Osteoblast (primary cell): Measurements from ENCODE around the gene RXYLT1. TPM values are rescaled to one million over a fixed set of nuclear protein-coding genes. Genes with fewer than 3 reads are reported as not detected.

ENCODE experiments used
- DNase-seq: peaks from one replicate; pipeline ENCODE4 v3.0.0; 2011; ENCODE audit warnings: low spot score, mixed read lengths; ENCODE audit not compliant: insufficient read length; ENCODE audit errors: missing footprints
- H2AFZ ChIP-seq: 2 replicates; pipeline ENCODE4 v1.6.0; 2011; ENCODE audit warnings: mild to moderate bottlenecking, low read length
- H3K27ac ChIP-seq: 2 replicates; pipeline ENCODE4 v1.5.1; 2011; ENCODE audit warnings: mild to moderate bottlenecking, low read depth, low read length, moderate library complexity
- H3K27me3 ChIP-seq: 2 replicates; pipeline ENCODE4 v1.6.0; 2012; ENCODE audit warnings: mild to moderate bottlenecking, control low read depth, inconsistent platforms, low read length, moderate library complexity; ENCODE audit not compliant: insufficient read depth
- H3K36me3 ChIP-seq: 2 replicates; pipeline ENCODE4 v1.5.1; 2011; ENCODE audit warnings: mild to moderate bottlenecking, low read length, control low read depth, moderate library complexity; ENCODE audit not compliant: insufficient read depth
- H3K4me1 ChIP-seq: 2 replicates; pipeline ENCODE4 v1.5.1; 2011; ENCODE audit warnings: mild to moderate bottlenecking, low read length, control low read depth, moderate library complexity; ENCODE audit not compliant: insufficient read depth
- H3K4me2 ChIP-seq: 2 replicates; pipeline ENCODE4 v1.6.0; 2011; ENCODE audit warnings: mild to moderate bottlenecking, low read length; ENCODE audit not compliant: insufficient read depth
- H3K4me3 ChIP-seq: fragments of 200-600 bp; sonication (generic); 3 replicates; pipeline ENCODE4 v1.5.1; 2012; ENCODE audit warnings: mild to moderate bottlenecking, low read length, inconsistent platforms; ENCODE audit not compliant: insufficient read depth
- H3K79me2 ChIP-seq: 2 replicates; pipeline ENCODE4 v1.6.0; 2012; ENCODE audit warnings: mild to moderate bottlenecking, low read length, control low read depth, inconsistent platforms; ENCODE audit not compliant: insufficient read depth
- H3K9me3 ChIP-seq: 2 replicates; pipeline ENCODE4 v1.5.1; 2011; ENCODE audit warnings: low read depth, low read length, control low read depth
- H4K20me1 ChIP-seq: 2 replicates; pipeline ENCODE4 v1.6.0; 2012; ENCODE audit warnings: mild to moderate bottlenecking, low read length, control low read depth; ENCODE audit not compliant: insufficient read depth
- total RNA-seq: library from RNA; depleted of rRNA; stranded (reverse); fragments of >200 nt; gene quantifications from 2 replicates; pipeline ENCODE4 v1.2.3, GENCODE V29; 2012
- TF ChIP-seq, protein P1 (sequence below): IDR thresholded peaks from 2 replicates; pipeline ENCODE4 v1.5.1; 2011; ENCODE audit warnings: mild to moderate bottlenecking, low read depth, low read length, moderate library complexity; ENCODE audit errors: extremely low read depth

RXYLT1 gene
- total RNA-seq, 1 donor, result 14.5 TPM

DNA sequence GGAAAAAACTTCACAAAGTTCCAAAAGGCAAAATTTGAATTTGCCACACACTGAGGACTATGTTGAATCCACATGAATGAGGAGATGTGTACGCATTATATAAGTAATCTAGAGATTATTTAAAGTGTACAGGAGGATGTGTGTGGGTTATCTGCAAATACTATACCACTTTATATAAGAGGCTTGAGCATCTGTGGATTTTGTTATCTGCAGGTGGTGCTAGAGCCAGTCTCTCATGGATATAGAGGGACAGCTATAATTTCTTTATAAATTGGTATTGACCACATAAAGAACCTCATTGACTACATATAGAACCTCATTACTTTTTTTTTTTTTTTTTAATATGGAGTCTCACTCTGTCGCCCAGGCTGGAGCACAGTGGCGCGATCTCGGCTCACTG is 32.2 kb upstream of the RXYLT1 start:
- Histone ChIP-seq H3K4me3 (no peak overlapping the region), H3K79me2 (no peaks in the 10 kb centered on the region), H3K9me3 (no peaks in the 10 kb centered on the region), H3K36me3 (no peaks in the 10 kb centered on the region), H4K20me1 (no peaks in the 10 kb centered on the region), H3K4me1 (peaks cover 9% of the 10 kb centered on the region), H3K4me2 (no peak overlapping the region), H3K27ac (no peak overlapping the region), H3K27me3 (no peaks in the 10 kb centered on the region), H2AFZ (no peak overlapping the region)
- DNase-seq, result no peak
- TF ChIP-seq, protein P1, sequence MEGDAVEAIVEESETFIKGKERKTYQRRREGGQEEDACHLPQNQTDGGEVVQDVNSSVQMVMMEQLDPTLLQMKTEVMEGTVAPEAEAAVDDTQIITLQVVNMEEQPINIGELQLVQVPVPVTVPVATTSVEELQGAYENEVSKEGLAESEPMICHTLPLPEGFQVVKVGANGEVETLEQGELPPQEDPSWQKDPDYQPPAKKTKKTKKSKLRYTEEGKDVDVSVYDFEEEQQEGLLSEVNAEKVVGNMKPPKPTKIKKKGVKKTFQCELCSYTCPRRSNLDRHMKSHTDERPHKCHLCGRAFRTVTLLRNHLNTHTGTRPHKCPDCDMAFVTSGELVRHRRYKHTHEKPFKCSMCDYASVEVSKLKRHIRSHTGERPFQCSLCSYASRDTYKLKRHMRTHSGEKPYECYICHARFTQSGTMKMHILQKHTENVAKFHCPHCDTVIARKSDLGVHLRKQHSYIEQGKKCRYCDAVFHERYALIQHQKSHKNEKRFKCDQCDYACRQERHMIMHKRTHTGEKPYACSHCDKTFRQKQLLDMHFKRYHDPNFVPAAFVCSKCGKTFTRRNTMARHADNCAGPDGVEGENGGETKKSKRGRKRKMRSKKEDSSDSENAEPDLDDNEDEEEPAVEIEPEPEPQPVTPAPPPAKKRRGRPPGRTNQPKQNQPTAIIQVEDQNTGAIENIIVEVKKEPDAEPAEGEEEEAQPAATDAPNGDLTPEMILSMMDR, result no peak

DNA sequence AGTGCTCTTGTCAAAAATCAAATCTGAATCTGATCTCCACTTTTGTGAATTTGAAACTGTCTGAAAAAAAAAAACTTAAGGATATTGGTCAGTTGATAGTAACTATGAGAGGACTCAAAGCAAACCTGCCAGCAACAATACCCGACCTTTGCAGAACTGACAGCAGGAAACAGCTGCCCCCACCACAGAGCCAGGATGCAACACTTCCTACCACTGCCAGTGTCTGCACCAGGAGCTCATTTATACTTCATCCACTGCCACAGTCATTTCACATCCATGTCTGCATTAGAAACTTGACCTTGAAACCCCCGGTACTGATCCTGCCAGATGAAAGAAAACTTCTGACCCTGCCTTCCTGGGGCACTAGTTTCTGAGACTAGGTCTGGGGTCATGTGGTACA is 27.4 kb upstream of the RXYLT1 start:
- TF ChIP-seq, protein P1, result no peak
- Histone ChIP-seq H3K4me2 (no peak overlapping the region), H3K36me3 (no peaks in the 10 kb centered on the region), H3K79me2 (no peaks in the 10 kb centered on the region), H4K20me1 (no peaks in the 10 kb centered on the region), H3K4me1 (peaks cover 4% of the 10 kb centered on the region), H3K9me3 (no peaks in the 10 kb centered on the region), H3K27me3 (peaks cover 6% of the 10 kb centered on the region), H3K27ac (no peak overlapping the region), H3K4me3 (no peak overlapping the region), H2AFZ (no peak overlapping the region)
- peak; percentile 22 for DNase-seq

DNA sequence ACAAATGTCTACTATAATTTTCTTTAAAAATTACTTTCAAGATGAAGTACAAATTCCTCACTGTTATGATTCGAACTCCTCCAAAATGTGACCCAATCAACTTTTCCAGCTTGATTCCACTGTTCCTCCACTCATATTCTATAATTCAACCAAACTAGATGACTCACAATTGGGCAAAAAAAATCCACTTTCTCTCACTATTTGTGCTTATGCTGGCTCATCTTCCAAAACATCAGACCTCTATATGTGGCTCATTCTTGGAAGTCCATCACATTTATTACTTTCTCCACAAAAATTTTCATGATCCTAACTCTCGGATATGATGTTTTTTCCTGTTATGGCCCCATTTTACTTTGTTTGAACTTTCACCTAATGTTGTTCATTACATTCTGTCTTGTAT is 26.9 kb upstream of the RXYLT1 start:
- H2AFZ ChIP-seq, result no peak overlapping the region
- no peak overlapping the region for H3K4me2 ChIP-seq
- no peaks in the 10 kb centered on the region for H4K20me1 ChIP-seq
- no peaks in the 10 kb centered on the region for H3K9me3 ChIP-seq
- H3K27me3 ChIP-seq, result peaks cover 9% of the 10 kb centered on the region
- peaks cover 4% of the 10 kb centered on the region for H3K4me1 ChIP-seq
- H3K79me2 ChIP-seq, result no peaks in the 10 kb centered on the region
- H3K4me3 ChIP-seq, result no peak overlapping the region
- H3K27ac ChIP-seq, result no peak overlapping the region
- peak; percentile 37 for DNase-seq
- no peaks in the 10 kb centered on the region for H3K36me3 ChIP-seq
- TF ChIP-seq, protein P1, result no peak

DNA sequence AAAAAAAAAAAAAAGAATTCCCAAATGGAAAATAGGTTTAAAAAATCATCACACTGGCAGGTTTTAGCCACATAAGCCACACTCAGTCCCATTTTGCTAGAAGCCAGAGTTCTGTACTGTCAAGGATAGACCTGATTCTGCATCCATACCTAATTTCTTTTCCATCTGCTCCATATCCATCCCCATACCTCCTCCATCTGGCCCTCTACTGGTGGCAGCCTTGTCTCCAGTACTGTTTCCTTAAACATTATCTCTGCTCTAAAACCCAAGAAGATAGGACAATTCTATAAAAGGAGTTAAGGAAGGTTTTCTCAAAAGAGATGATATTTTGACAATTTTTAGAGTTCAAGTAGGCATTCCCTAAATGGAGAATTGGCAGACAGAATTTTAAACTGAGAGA is 26.0 kb upstream of the RXYLT1 start:
- Histone ChIP-seq H3K4me3 (no peak overlapping the region), H3K9me3 (no peaks in the 10 kb centered on the region), H3K36me3 (no peaks in the 10 kb centered on the region), H2AFZ (no peak overlapping the region), H3K27me3 (peaks cover 9% of the 10 kb centered on the region), H3K4me2 (no peak overlapping the region), H3K4me1 (peaks cover 4% of the 10 kb centered on the region), H4K20me1 (no peaks in the 10 kb centered on the region), H3K27ac (no peak overlapping the region), H3K79me2 (no peaks in the 10 kb centered on the region)
- TF ChIP-seq, protein P1, result peak; percentile 39
- no peak for DNase-seq
